ENCODE measurements around the gene LMAN1L.

The LMAN1L gene

GRCh38 chr15:74768099-74768770 is 44.4 kb upstream of the LMAN1L start:
- TF ChIP-seq EZH2phosphoT487 (conservative IDR thresholded peaks at IDR 0.05; ENCODE audit: low read length) (no peak), CTCF (IDR thresholded peaks at IDR 0.05; ENCODE audit: insufficient read depth, low read length, poor library complexity, severe bottlenecking) (no peak)
- Histone ChIP-seq H3K36me3 (ENCODE audit: low read length) (no peaks in the 10 kb centered on the region), H3K4me2 (ENCODE audit: low read depth, low read length, poor library complexity, severe bottlenecking) (no peak overlapping the region), H3K9ac (ENCODE audit: low read length) (no peak overlapping the region), H3F3A (ENCODE audit: insufficient read depth) (no peaks in the 10 kb centered on the region), H2AFZ (ENCODE audit: low read depth, low read length, severe bottlenecking) (no peak overlapping the region), H3K27ac (ENCODE audit: low read depth, low read length) (no peak overlapping the region), H3K9me3 (ENCODE audit: insufficient read depth, low read length) (no peaks in the 10 kb centered on the region), H3K79me2 (ENCODE audit: insufficient read depth, low read length) (no peaks in the 10 kb centered on the region), H3K27me3 (ENCODE audit: low read length) (no peaks in the 10 kb centered on the region), H3K9me2 (replicated peaks; ENCODE audit: insufficient read depth, low read length) (no peaks in the 10 kb centered on the region), H4K20me1 (ENCODE audit: low read depth, low read length) (no peaks in the 10 kb centered on the region), H3K4me3 (ENCODE audit: insufficient read depth, low read length, poor library complexity, severe bottlenecking) (no peak overlapping the region)

GRCh38 chr15:74768771-74769342 is 43.8 kb upstream of the LMAN1L start:
- no peak overlapping the region for H2AFZ ChIP-seq (ENCODE audit: low read depth, low read length, severe bottlenecking)

GRCh38 chr15:74769463-74770025 is 43.1 kb upstream of the LMAN1L start:
- Histone ChIP-seq H3K9me2 (replicated peaks; ENCODE audit: insufficient read depth, low read length) (no peaks in the 10 kb centered on the region), H3K4me3 (ENCODE audit: insufficient read depth, low read length, poor library complexity, severe bottlenecking) (no peak overlapping the region), H3K79me2 (ENCODE audit: insufficient read depth, low read length) (peaks cover 6% of the 10 kb centered on the region; the same call in 1 of the 2 replicates), H3K27me3 (ENCODE audit: low read length) (no peaks in the 10 kb centered on the region), H3K9ac (ENCODE audit: low read length) (no peak overlapping the region), H3K4me2 (ENCODE audit: low read depth, low read length, poor library complexity, severe bottlenecking) (no peak overlapping the region), H2AFZ (ENCODE audit: low read depth, low read length, severe bottlenecking) (no peak overlapping the region), H3K36me3 (ENCODE audit: low read length) (no peaks in the 10 kb centered on the region), H4K20me1 (ENCODE audit: low read depth, low read length) (no peaks in the 10 kb centered on the region), H3F3A (ENCODE audit: insufficient read depth) (peaks cover 8% of the 10 kb centered on the region; the same call in 1 of the 2 replicates), H3K27ac (ENCODE audit: low read depth, low read length) (no peak overlapping the region), H3K9me3 (ENCODE audit: insufficient read depth, low read length) (no peaks in the 10 kb centered on the region)
- TF ChIP-seq EZH2phosphoT487 (conservative IDR thresholded peaks at IDR 0.05; ENCODE audit: low read length), result no peak
- TF ChIP-seq CTCF (IDR thresholded peaks at IDR 0.05; ENCODE audit: insufficient read depth, low read length, poor library complexity, severe bottlenecking), result no peak

More at GRCh38 chr15:74768771-74769342, 43.8 kb upstream of the LMAN1L start:
- no peak overlapping the region for H3K4me2 ChIP-seq (ENCODE audit: low read depth, low read length, poor library complexity, severe bottlenecking)
- no peaks in the 10 kb centered on the region for H3K9me3 ChIP-seq (ENCODE audit: insufficient read depth, low read length)
- peak; percentile 89 for TF ChIP-seq CTCF (IDR thresholded peaks at IDR 0.05; ENCODE audit: insufficient read depth, low read length, poor library complexity, severe bottlenecking)
- TF ChIP-seq EZH2phosphoT487 (conservative IDR thresholded peaks at IDR 0.05; ENCODE audit: low read length), result no peak
- H3K36me3 ChIP-seq (ENCODE audit: low read length), result no peaks in the 10 kb centered on the region
- H3F3A ChIP-seq (ENCODE audit: insufficient read depth), result peaks cover 4% of the 10 kb centered on the region; the same call in 1 of the 2 replicates
- H3K79me2 ChIP-seq (ENCODE audit: insufficient read depth, low read length), result no peaks in the 10 kb centered on the region
- no peaks in the 10 kb centered on the region for H3K9me2 ChIP-seq (replicated peaks; ENCODE audit: insufficient read depth, low read length)
- H3K4me3 ChIP-seq (ENCODE audit: insufficient read depth, low read length, poor library complexity, severe bottlenecking), result no peak overlapping the region
- no peak overlapping the region for H3K27ac ChIP-seq (ENCODE audit: low read depth, low read length)
- no peaks in the 10 kb centered on the region for H3K27me3 ChIP-seq (ENCODE audit: low read length)
- H3K9ac ChIP-seq (ENCODE audit: low read length), result no peak overlapping the region
- H4K20me1 ChIP-seq (ENCODE audit: low read depth, low read length), result no peaks in the 10 kb centered on the region

All from SU-DHL-6 (cell line).